Stimulated activated CD8-positive, alpha-beta memory T cell treated with anti-CD3 and anti-CD28 coated beads, Interleukin-7, amount 100 ng/mL, for 24 hours (primary cell): ENCODE measurements around the gene RNF145.
"Not testable (repeated sequence)": the region's sequence is repeated elsewhere in the genome, so short reads cannot be mapped to it uniquely, and the experiment has no call there.

ENCODE experiments used
- DNase-seq: peaks from one replicate; pipeline ENCODE4 v3.0.0-alpha.2; 2020; ENCODE audit warnings: low read depth

RNF145 gene

DNA sequence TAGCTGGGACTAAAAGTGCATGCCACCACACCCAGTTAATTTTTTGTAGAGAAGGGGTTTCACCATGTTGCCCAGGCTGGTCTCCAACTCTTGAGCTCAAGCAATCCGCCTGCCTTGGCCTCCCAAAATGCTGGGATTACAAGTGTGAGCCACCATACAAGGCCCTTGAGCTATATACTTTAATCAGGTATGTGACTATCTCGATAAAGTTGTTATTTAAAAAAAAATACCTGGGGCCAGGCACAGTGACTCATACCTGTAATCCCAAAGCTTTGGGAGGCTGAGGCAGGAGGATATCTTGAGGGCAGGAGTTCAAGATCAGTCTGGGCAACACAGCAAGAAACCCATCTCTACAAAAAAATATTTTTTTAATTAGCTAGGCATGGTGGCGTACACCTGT is 19.2 kb downstream of the RNF145 start:
- DNase-seq, result no peak

DNA sequence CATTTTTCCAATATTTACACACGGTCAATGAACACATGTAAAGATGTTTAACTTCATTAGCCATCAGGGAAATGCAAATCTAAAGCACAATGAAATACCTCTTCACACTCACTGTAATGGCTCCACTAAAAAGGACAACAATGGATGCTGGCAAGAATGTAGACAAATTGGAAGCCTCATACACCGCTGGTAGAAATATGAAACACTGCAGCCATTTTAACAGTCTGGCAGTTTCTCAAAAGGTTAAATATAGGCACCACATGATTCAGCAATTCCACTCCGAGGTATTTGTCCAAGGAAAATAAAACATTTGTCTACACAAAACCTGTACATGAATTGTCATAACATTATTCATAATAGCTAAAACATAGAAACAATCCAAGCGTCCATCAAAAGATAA is 20.0 kb downstream of the RNF145 start:
- no peak for DNase-seq

DNA sequence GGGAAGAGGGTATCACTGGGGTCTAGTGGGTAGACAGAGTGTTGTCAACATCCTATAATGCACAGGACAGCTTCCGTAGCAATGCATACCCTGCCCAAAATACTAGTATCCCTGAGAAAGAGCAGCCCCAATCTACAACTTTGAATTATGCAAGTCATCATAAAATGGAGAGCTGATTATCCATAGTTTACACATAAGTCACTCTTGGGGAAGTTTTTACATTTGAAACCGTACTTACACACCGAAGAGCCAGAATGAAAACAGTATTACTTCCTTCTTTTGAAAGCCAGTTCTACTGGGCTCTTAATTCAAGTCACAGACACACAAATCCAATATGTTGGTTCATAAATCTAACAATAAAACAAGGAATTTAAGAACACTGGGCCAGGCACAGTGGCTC is 21.6 kb downstream of the RNF145 start:
- no peak for DNase-seq

DNA sequence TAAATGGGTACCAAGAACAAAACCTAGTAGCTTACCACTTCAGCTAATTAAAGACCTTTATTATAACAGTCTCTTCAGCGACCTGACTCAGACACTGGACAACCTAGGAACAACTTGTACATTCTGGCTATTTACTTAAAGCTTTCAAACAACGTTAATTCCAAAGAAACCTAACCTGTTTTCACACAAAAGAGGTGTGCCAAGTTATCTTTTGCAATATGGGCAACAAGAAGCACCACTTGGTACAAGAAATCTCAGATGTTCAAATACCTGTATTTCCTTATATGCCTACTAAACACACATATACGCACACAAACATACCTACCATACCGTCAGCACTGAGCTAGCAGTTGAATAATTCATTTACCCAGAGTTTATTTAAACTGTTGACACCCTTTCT is 23.0 kb downstream of the RNF145 start:
- DNase-seq, result no peak

DNA sequence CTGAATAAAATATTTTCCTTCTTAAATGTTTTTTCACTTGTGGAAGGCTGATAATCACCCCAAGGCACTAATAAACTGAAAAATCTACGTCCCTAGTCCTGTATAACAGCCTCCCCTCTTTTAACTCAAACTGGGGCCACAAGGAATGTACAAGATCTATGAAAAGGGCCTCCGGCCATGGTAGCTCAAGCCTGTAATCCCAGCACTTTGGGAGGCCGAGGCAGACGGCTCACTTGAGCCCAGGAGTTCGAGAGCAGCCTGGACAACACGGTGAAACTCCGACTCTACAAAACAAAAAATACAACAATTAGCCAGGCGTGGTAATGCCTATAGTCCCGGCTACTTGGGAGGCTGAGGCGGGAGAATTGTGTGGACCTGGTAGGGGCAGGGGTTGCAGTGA is 23.6 kb downstream of the RNF145 start:
- no peak for DNase-seq

DNA sequence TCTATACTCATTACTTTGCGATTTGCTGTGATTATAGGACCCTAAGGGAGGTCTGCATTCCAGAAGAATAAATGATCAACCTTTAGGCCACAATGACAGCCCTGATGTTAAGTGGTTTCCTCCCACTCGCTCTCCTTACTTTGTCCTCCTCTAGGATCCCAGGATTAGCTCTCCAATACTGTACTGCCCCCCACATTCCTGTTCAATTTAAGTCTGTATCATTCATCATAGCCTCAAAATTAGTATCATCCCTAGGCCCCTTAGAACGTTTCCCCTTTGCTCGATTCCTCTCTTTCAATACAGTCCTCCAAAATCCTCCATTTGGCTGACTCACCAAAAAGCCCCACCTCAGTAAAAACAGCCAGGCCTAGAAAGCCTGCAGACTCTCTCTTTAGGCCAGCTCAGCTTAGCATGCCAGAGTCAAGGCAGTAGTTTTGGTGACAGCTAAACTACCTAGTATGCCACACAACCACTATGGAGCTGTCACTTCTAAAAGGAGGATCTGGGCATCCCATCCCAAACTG is 24.4 kb downstream of the RNF145 start:
- DNase-seq, result no peak

DNA sequence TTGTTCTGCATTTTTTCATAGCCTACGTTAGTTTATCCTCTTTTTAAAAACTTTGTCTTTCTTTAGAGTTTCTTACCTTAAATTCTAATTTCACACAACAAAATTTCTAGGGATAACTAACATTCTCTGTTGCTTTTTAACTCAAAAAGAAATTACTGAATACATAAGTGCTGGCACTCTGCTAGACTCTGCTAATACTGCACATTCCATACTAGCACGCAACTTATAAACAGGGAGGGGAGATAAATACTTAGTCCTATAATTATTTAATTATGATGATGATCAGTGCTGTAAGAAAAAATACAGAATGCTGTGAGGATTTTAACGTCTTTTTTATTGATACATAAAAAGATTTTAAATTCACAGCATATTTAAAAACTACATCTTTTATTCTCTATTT is 25.1 kb downstream of the RNF145 start:
- no peak for DNase-seq

DNA sequence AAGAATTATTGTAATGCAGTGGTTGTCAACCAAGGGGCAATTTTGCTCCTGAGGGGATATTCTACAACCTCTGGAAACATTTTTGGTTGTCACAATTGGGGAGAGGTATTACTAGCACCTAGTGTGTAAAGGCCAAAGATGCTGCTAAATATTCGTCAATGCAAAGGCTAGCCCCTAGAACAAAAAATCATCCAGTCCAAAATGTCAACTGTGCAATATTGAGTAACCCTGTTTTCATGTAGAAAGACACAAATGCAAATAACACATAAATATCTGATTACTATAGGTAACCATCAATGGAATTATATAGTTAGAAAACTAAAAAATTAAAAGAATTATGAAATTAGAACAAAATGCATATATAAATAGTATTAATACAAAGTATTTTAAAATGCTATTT is 26.1 kb downstream of the RNF145 start:
- DNase-seq, result no peak

DNA sequence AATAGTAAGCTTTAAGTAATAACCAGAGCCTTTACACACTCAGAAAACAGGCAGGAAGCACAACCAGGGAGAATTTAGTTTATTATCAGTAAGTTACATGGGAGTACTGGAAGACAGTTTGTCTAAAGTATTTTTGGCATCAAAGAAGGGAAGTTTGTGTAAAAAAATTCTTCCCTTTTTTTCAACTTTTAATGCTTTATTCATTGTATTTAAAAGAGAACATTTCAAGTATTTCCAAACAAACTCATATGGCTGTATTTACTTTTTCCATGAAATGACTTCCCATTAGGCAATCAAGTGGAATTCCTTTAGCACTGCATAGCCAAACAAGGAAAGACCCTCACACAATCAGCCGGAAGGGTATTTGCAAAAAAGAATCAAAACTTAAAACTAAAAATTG is 26.7 kb downstream of the RNF145 start:
- no peak for DNase-seq

DNA sequence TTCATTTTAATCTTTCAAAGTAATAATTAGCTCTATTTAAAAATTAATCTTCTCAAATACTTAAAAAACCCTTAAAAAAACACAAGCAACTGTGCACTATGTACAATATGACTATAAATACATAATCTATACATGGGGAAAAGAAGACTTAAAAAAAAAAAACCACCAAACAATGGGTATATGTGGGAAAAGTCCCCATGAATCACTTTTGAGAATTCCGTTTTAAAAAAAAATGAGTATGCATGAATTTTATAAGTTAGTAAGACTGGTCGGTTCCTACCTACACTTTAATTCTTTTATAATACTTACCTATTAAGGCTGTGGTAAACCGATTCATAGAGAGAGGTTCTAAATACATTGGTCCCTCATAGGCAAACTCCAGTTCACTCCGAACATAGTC is 27.7 kb downstream of the RNF145 start:
- DNase-seq, result no peak

DNA sequence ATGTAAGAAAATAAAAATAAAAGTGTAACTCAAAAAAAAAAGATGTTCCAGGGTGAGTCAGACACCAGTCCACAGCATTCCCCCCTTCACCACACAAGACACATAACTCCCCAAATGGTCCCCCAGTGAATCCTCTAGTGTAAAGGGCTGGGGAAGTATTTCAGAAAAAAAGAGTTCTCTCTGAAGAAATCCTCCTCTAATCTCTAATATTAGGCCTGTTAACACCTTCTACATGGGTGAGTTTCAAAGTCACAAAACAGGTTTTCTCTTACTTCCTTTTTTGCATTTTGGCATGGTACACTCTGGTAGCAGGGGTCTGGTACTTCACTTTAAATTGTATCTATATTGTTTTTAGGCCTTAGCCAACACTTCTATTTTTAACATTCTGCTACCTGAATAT is 28.2 kb downstream of the RNF145 start:
- no peak for DNase-seq

DNA sequence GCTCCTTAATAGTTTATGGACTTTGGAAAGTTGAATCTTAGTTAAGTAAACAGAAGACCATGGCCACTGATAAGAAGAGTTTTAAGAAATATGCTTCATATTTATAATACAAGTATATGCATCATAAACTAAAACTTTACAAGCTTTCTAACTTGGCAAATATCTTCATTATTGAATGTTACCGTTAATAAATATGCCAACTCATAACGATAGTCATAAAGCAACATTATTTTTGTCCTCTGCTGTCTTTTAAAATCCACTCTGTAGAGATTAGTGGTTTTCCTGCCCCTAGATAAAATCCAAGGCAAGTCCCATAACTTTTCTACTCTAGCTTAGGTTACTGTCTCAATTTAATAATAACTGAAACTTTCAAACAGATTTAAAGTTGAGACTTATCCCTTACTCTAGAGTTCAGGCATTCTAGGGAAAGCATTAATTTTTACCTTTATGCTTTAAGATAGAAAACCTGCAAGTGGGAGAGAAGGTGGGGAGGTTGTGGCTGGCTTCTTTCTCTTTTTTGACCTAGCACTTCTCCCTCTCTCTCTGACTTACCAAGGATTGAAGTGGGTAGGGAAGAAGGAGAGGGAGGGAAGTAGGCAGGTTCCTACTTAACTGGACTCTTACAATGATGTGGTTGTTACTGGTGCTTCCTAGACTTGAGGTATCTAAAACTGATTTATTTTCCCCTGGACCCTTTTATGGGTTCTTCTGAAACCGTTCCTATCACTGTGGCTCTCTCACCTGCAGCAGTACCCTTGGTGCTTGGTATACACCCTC is 29.6 kb downstream of the RNF145 start:
- no peak for DNase-seq

DNA sequence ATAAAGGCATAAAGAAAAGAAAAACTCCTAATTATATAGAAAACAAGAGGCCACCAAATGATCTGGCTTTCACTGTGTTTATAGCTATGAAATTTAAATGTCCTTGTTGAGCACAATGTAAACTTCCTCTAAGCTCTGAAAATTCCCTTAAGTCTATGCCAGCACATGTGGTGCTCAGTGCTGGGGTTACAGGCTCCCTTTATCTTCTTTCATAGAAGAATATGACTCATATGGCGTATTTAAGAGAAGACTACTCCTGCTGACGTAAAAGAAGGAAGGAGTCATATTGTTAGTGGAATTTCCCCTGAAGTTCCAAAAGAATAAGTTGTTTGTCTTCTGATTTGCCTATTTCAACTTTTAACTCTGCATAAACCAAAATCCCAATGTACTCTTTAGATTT is 30.4 kb downstream of the RNF145 start:
- no peak for DNase-seq

DNA sequence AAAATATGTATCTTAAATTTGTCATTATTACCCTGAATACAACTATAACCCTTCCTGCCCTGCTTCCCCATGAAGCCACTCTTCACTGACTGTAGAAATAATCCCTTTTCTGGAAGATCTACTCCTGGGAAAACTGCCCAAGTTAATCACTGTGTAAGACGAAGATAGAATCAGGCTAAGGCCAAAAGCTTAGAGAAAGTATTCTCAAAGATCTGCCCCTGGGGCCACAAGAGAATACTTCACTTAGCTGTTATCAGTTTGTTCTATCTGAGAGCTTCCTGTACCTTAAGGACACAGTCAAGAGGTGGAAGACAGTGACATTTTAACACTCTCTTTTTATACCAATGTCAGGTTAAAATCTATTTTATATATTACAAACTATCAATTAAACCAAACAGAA is 33.8 kb downstream of the RNF145 start:
- no peak for DNase-seq

DNA sequence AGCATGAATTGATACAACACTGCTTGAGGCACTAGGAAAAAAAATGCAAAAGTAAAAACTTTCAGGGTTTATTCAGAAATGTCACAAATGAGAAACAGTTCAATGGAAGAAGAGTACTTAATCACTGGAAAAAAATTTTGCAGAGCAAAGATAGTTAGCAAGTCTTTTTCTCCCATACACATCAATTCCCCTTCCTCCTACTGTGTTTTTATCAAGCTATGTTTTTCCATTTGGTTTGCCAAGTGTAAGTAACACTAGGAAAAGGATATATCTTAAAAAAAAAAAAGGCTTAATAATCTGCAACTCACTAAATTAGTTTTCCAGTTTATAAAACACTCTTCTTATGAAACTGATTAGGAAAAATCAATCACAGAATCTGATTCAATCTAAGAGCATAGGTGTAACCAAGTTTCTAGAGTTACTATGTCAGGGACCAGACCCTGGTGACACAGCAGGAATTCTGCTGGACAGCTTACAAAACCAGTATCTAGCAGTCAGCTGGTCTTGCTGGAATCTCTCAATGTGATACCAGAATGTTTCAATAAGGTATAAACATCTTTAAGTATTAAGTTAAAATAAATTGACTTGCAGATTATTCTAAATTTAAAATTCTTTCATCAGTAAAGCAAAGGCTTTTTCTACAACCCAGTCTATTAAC is 34.7 kb downstream of the RNF145 start:
- no peak for DNase-seq

DNA sequence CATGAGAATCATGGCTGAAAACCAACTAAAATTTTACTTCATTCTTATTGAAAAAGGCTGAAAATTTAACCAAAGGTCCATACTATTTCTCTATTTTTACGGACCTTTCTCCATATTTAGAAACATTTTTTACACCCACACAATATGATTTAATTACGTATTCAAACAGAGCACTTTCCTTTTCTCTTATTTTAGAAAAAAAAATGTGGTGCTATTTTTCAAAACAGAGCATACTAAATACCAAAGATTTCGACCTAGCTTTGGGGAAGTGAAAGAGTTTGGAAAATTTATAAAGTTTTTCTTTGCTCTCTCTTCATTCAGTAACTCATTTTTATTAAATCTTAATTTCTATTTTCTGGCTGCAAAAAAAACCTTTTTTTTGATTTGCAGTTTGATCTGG is 38.1 kb downstream of the RNF145 start:
- no peak for DNase-seq

DNA sequence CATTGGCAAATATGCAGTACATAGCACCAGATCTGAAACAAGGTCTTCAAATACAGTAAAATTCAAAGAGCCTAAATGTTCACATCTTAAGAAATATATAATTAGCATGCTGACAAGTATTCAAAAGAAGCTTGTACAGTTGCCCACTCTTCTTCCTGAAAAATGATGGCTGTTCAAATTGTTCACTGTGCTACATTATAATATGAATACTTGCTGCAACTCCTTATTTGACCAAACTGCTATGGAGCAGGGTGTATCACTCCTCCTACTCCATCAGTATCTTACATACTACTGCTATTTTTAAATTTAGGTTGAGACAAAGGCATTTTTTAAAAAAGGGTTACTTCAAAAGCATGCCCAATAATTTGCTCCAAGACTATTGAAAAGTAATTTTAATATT is 39.3 kb downstream of the RNF145 start:
- no peak for DNase-seq

DNA sequence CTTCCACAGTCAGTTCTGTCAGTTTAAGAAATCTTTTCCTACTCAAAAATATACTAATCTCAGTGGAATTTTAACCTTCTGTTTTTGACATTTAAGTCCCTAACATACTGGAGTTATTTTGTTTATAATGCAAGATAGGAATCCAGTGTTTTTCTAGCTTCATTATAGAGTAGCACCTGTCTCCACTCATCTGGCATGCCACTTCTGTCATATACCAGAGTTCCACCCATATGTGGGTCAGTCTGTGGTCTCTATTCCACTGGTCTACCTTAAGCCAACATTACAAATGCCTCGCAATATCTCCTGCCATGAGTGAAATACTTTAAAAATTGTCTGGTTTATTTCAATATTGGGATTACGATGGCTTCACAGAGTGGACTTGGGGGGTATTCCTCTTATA is 42.9 kb downstream of the RNF145 start:
- no peak for DNase-seq

DNA sequence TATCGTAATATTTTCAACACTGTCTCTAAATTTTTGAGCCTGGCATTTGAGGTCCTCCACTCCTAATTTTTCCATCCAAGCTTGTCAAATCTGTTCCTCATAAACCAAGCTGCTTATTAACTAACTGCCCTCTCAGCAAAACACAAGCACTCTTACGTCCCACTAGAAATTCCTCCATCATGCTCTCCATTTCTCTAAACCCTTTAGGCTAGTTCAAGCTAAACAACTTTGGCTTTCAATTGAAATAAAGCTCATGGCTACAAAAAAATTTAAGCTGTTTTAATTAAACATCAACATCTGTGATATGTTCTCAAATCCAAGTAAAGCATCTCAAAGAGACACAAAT is 45.7 kb downstream of the RNF145 start:
- DNase-seq, result no peak

DNA sequence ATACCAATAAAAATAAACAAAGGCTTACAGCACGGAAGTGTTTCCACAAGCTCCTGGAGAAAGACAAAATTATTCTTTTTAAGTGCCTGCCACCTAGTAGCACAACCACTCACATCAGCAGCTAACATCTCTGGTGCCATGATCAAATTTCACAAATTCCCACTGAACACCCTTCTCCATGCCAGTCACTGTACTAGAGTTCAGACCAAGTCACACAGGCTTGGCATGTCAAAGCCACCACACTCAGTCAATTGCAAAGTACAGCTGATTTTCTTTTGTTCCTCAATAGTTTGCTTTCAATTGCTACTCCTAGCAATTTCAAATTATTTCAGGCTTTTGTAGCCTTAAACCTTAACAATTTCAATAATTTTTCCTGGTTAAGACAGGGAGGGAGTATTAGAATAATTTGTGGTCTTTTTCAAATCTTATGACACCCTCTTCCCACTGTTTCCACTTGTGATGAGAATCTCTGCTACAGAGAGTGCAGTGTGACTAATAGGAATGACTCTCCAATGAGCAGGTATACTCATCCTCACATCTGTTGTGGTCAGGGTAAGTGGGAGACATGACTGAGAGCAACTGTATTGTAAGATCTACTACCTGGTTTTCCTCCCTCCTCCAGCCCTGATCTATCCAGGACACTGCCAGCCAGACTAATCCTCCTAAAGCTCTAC is 46.2 kb downstream of the RNF145 start:
- no peak for DNase-seq

DNA sequence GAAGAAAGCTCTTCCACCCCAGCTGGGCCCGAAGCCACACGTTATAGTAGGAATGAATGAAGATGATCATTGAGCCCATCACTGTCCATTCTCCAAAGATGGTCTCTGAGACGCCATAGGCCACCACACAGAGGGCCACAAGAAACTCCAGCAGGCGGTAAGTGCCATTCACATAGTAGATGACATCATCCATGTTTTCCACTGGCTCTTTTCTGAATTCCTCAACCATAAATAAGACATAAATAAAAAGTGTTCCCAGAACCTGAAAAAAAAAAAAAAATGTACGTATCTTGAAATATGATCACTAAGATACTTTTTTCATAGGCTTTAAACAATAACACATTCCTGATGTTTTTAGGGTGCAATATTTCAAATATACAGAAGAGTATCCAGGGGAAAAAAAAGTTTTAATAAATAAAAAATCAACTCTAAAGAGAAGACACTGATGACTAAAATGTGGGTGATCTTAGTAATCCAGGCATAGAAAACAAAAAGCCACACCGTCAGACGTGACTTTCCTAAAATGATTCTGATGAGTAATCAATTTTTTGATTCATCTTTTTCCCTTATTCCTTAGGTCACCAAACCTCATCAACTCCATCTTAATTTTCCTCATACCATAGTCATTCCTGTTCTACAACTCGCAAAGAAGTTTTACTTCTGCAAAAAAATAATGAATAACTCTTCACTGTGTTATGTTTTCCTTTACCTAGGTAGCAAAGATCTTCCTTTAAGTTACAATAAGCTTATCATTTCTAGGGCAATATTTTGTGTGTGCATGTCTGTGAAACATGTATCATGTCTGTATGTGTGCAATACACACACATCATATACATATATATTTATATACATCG is 47.8 kb downstream of the RNF145 start:
- DNase-seq, result no peak

DNA sequence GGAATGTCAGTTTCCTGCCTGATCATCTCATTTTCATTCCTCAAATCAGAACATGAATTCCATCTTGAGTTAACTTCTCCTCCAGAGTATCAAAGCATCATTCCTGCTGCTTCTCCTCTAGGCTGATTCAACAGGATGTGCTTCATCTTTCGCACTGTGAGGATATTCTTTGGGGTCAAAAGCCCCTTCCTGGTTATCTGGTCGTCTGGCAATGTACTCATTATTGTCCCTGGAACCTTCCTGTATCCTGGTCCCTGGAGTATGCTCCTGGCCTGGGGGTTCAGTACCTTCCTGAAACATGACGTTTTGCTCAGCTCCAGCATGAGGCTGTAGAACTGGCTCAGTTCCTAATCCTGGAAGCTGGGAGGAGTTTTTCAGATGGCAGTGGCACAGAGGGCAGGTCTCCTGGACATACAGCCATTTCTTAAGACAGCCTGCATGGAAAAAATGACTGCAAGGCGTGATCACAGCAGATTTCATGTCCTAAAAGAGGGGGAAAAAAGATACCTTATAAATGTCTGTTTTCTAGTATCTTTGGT is 50.7 kb downstream of the RNF145 start:
- not testable (repeated sequence) for DNase-seq
